NCI-H748 (cell line): ENCODE measurements around the gene GPR176.
"Not testable (repeated sequence)": the region's sequence is repeated elsewhere in the genome, so short reads cannot be mapped to it uniquely, and the experiment has no call there.

Experiments
- DNase-seq: peaks from one replicate; lab custom pipeline; 2025; ENCODE audit not compliant: unreplicated experiment; lab: John Stamatoyannopoulos, UW

Gene GPR176

DNA sequence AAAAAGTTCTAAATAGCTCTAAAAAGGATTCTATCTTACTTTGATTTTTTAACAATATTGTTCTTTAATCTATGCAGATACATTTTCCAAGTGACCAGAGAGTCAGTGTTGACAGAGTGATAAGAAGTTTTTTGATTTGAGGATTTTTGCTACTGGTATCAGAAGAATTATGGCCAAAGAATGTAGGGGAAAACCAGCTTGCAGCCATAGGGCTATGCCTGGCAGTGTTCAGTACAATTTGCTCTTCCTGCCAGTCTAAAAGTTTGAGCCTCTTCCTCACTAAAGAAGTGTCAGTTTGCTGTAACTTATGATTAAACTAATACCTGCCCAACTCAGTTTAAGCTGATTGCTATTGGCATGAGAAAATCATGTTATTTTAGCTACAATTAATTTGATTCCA is 102.2 kb downstream of the GPR176 start:
- no peak for DNase-seq

DNA sequence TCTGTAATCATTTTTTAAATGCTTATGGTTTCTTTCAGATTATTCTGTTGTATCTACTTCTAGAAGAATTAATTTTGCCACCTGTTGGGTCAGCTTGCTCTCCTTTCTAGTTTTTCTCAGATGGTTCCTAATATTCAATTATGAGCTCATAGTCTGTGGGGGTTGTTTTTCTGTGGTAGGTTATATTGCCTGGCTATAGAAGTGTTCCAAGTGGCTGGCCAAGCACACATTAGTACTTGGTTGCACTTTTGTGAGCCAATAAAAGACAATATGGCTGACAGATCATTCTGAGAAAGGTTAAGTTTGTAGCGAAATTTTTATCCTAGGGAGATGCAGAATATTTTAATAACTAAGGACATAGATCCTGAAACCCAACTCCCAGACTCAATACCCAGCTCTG is 105.6 kb downstream of the GPR176 start:
- no peak for DNase-seq

DNA sequence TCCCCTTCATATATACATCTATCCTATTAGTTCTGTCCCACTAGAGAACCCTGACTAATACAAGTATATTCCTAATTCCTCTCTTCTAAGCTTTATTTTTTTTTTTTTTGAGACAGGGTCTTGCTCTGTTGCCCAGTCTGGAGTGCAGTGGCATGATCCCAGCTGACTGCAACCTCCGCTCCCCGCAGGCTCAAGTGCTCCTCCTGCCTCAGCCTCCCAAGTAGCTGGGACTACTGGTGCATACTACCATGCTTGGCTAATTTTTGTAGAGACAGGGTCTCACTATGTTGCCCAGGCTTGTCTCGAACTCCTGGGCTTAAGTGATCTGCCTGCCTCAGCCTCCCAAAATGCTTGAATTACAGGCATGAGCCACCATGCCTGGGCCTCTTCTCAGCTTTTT is 107.4 kb downstream of the GPR176 start:
- not testable (repeated sequence) for DNase-seq

DNA sequence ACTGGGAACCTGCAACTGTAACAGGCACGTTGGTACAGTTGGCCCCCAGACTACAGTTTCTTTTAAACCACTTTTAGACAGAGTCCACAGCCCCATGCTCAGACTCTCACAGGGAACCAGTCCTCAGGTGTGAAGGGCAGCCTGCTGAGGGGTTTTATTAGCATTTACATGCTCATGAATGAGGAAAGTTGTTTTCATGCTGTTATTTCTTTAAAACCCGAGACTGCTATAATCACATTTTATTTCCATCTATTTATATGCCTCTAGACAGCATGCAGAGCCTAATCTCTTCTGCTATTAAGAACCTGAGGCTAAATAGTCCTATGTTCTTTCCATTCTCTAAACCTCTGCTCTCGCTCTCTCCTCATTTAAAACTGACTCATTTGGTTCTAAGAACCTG is 111.2 kb downstream of the GPR176 start:
- DNase-seq: no peak

DNA sequence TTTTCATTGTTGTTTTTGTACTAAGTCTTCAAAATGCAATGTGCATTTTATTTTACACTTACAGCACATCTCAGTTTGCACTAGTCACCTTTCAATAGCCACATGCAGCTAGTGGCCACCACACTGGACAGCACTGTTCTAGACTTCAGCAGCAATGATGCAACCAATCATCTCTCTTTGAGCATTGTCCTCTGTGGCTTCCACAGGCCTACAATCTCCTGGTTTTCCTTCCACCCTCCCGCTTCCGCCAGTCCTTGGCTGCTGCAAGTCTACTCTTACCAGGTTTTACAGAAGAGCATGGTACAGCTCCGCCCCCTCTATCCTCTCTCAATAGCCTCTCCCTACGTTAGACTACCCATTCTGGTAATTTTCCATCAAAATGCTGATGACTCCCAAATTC is 112.3 kb downstream of the GPR176 start:
- DNase-seq: no peak

DNA sequence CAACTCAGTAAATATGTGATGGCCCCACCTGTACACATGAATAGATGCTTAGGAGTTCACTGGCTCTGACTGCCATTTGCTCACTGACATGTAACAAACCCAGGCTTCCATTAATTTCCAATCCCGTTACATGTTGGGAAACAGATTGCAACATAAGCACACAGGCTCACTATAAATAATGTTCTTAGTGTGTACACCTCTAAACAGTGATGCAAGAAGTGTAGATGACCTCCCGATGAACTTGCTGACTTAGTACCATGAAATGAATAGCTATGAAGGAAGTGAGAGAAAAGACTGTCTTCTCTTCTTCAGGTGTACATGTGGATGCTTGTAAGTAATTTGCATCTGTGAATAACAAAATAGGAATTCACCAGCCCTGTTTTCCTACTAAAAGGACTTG is 116.0 kb downstream of the GPR176 start:
- DNase-seq: no peak

DNA sequence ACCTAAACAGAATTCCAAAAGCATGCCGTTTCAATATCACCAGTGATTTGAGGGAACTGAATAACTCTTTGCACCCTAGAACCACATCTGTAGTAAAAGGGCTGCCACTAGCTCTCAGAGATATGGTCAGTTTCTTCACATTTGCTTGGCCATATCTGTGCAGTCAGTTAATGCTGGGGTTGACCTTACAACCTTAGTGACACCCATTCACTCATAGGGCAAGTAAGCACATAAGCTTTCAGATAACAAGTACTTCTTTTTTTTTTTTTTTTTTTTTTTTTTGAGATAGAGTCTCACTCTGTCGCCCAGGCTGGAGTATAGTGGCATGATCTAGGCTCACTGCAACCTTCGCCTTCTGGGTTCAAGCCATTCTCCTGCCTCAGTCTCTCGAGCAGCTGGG is 117.0 kb downstream of the GPR176 start:
- DNase-seq: no peak

DNA sequence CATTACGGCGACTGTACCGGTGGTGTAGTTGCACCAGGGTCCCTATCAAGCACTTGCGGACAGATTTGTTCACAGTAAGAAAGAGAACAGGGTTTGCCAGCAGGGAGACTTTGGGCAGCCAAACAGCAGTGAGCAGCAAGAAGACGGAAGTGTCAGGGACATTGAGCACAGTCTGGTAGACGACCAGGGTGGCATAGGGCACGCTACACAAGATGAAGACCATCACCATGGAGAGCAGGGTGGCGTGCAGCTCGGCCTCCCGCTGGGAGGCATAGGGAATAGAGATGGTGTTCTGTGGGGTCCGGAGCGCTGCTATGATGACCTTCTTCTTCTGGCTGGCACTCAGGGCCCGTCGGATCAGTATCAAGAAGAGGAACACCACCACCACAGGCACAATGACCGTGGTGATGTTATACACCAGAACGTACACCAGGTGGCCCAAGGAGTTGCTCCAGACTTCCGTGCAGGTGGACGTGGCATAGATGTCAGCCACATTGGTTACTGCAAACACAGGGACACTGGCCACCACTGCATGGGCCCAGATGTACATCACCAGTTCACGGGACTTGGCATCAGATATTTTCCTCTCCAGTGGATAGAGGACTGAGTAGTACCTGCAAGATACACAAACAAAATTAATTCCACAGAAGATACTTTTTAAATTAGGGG is 118.3 kb downstream of the GPR176 start:
- peak; percentile 33 for DNase-seq

DNA sequence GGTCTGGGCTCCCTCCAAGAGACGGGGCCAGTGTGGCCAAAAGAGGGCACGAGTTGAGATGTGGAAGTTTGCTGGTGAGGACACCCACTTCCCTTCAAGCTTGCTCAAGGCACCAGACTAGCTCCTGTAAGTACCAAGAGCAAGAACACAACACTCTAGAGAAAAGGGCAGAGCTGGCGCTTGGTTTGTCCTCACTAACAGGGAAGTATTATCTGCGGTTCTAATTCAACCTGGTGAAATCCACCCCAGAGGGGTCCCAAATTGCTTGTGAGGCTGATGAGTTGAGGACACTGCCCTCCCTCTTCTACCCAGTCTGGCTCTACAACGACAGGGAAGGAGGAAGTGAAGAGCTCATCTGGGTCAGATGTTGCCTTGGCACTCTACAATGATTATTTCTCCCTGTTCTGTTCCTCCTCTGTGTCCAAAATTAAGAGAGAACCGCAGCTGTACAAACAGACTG is 120.5 kb downstream of the GPR176 start:
- no peak for DNase-seq

DNA sequence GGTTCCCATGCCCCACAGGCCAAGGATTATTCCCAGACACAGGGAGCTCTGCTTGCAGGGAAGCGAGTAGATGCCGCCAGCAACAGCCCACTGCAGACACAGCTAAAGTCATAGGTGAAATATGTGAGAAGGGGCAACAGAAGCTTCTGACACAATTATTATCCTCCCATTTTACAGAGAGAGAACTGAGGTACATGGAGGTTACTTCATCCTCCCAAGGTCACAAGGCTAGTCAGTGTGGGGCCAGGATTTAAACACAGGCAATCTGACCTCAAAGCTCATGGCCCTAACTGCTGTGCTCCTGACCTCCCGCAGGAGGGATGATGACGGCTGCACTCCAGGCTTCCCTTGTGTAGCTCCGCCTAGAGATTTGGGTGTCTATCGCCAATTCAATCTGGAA is 121.7 kb downstream of the GPR176 start:
- DNase-seq: no peak

DNA sequence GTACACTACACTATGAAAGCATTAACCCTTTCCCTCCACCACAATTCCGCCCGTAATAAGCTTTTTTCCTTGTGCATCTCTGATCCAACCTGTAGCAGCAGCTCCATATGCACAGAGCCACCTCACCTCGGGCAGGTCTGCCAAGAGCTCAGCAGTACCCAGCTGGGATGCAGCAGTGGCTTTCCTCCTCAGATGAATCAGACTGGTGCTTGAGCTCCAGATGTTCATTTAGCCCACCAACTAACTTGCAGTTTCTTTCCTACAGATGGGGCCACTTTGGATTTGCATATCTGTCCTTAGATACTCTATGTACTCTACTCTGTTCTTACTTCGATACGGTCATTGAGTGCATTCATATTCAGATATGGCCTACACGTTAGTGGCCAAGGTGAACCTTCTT is 122.7 kb downstream of the GPR176 start:
- DNase-seq: no peak

DNA sequence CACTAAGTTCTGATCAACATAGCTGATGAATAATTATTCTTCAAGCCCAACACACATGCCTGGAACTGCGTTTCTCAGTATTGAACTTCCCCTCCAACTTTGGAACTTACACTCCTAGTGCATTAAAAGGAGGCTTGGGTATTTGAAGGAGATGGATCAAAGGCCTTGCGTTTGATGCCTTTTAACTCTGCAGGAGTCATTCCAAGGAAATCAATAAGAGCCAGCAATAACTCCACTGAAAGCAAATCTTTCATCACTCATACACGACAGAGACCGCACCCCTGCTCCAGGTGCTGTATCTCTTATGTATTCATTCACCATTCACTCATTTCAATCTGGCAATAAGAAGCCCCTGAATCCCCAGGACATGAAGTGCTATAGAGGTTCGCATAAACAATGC is 123.5 kb downstream of the GPR176 start:
- no peak for DNase-seq

DNA sequence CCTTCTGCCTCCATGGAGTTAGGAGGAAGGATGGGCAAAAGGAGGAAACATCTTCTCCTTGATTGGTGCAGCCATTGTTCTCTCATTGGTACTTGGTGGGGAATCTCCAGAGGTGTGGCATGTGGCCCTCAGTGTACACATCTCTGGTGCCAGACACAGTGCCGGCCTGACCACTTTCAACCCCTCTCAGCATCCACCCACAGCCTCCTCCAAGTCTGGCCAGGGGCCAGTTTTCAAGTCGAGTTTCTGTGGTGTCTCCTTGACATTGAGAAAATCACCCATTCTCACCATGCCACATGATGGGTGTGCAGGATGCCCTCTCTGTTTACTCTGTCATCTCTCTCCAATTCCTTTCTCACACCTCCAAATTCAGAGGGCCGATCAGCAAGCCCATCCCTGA is 124.6 kb downstream of the GPR176 start:
- DNase-seq: no peak

DNA sequence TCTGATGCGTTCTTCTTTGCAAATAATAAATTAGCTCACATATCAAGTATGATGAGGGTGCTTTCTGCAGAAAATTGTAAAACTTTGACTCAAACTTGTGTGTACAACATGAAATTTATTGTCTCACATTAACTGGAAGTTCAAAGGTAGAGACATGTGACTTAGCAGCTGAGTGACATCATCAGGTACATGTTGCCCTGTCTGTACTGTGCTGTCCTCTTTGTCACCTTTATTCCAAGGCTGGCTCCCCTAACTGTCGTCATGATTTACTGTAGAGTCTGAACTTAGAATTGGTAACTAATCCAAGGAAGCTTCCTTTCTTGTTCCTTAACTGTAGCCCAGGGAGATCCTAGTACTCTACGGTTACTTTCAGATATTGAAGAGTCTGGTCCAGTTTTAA is 125.1 kb downstream of the GPR176 start:
- no peak for DNase-seq

DNA sequence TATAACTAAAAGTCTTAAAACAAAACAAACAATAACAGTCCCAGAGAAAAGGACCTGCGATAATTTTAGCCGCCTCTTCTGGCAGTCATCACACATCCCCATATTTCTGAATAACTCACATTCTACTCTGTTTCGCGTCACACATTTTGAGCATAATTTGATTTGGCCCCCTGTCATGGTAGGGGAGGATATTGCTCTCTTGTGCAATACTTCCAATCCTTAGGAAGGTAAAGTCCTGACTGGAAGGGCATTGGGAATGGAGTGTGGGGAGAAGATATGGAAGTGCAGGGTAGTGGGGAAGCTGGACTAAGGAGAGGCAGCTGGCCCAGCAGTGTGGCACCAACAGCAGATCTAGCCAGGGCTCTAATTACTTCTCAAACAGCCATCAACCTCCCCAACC is 126.1 kb downstream of the GPR176 start:
- DNase-seq: no peak

DNA sequence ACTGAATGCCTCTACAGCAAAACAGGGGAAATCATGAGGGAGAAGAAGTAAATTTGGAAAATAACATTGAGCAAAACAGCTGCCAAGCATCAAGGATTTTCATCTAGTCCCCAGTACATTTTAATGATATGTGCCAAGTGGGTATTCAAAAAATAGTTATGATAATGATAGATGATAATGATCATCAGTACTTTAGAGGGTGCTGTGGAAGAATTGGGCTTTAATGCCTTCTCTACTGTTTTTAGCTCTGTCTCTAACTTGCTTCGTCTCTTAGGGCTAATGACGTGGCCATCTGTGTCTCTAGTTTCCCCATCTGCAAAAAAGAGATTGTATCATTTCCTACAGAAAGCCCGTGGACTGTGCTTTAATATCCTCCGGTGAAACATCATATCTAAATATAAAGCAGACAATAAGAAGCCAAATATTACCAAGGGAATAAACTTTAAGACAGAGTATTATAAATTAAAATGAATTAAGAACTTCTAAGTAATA is 127.2 kb downstream of the GPR176 start:
- no peak for DNase-seq

DNA sequence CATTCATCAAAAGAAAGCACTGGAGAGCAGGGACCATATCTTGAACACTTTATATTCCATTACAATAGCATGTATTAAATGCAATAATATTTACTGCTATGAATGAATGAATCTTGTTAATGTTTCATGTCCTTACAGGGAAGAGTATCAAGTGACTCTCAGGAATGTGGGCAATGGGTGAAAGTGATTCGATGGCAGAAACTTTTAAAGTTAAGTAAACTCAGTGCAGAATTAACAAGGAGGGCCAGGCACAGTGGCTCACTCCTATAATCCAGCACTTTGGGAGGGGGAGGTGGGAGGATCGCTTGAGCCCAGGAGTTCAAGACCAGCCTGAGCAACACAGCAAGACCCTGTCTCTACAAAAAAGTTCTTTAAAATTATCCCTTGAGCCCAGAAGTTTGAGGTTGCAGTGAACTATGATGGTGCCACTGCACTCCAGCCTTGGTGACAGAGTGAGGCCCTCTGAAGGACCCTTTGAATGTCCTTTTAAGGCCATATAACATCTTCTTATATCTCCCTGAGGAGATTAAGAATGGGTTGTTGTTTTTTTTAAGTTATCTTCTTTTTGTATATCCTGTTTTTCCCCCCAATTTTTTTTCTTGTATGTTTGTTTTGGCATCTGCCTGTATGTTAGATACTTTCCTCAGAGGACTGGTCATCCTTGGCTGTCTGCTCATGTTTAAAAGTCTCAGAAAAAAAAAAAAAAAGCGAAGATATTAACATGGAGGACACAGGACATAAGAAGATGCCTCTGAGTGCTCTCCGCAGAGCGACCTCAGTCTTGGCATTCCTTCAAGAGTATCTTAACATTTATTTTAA is 127.8 kb downstream of the GPR176 start:
- DNase-seq: no peak

DNA sequence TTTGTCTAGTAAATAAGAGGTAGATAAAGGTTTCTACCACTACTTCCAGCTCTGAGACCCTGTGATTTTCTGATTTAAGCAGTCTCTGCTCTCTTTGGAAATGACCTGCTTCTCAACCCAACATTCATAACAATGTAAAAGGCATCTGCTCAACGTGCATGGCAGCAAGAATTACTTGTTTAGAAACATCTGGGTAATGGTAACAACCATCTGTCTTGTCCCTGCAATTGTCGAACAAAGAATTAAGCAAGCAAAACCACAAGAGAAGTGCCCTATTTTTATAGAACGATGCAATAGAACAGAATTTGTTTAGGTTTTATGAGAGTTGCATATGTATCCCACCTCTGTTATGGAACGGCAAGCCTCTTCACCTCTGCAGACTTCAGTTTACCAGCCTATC is 130.3 kb downstream of the GPR176 start:
- no peak for DNase-seq

DNA sequence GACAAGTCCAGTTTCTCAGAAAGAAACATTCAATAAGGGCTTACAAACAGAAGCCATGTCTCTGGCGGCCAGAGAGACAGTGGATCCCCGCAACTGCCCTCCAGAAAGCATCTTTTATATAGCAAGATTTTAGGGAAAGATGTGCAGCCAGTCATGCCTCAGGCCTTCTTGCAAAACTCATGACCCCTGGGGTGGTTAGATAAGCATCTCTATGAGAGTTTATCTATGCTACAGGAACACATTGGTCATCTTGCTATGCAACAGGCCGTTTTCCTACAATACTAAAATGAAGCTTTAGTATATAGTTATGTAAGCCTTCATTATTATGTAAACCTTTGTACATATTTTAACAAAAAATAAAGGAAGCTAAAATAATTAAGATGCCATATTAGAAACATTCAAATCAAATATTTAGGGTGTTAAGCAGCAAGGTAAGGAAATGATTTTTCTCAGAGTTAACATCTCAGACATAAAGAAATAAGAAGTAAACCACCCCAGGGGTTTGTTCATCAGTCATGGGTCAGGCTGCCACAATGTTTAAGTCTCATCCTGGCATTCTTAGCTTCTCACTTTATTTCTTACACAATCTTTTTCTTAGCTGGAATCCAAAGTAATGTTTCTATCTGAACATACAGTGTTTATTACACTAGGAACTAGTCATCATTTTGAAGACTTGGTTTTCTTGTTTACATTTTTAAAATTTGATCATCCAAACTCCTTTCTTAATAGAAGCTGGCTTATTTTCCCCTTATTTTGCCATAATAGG is 131.1 kb downstream of the GPR176 start:
- no peak for DNase-seq

DNA sequence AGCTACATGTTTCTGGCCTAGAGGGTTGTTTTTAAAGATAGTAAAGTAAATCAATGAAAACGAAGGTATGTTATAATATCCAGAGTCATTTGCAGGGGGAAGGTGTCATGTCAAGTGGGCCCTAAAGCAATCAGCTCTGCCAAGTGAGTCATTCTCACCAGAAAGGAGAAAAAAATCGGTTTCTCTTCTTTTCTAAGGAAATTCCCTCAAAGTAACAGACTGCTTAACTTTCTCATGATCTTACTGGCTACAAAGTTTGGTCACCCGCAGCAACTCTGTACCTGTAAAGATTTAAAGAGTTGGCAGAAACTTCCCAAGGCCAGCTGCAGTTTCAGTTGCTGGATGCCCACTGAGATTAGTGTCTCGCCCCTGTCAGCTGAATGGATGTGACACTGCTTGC is 132.0 kb downstream of the GPR176 start:
- DNase-seq: no peak

DNA sequence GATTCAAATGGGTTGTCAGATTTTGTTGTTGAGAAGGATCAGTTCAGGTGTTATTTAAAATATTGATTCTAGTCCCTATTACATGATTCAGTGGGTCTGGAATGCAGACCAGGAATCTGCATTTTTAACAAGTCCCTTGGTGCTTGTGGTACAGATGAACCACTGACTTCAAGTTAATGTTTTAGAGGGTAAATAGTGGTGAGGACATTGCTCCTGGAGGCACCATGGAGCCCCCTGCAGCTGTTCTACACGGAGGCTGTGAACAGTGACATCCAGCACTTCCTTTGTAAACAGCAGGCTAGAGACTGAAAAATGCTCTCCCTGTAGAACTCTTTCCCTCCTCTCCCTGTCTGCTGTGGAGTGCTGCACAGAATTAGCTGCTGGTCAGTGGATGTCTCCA is 132.6 kb downstream of the GPR176 start:
- no peak for DNase-seq
